GM18870 (cell line): Measurements from ENCODE around the gene CDRT15.
"Not testable (repeated sequence)": the region's sequence is repeated elsewhere in the genome, so short reads cannot be mapped to it uniquely, and the experiment has no call there.

Experiments
- ATAC-seq: cut with Tn5 transposase; IDR thresholded peaks from one replicate; pipeline ENCODE4 v1.9.1; 2021; ENCODE audit warnings: moderate library complexity; ENCODE audit not compliant: unreplicated experiment

CDRT15 gene

GRCh38 chr17:14209215-14209614 lies 27.4 kb downstream of the CDRT15 start:
- ATAC-seq, result no peak

DNA sequence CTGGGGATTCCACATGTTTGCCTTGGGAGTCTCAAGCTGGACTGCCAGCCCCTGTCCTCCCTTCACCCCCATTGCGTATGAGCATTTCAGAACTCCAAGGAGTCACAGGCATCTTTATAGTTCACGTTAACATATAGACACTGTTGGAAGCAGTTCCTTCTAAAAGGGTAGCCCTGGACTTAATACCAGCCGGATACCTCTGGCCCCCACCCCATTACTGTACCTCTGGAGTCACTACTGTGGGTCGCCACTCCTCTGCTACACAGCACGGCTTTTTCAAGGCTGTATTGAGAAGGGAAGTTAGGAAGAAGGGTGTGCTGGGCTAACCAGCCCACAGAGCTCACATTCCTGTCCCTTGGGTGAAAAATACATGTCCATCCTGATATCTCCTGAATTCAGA lies 28.9 kb downstream of the CDRT15 start:
- ATAC-seq, result no peak

DNA sequence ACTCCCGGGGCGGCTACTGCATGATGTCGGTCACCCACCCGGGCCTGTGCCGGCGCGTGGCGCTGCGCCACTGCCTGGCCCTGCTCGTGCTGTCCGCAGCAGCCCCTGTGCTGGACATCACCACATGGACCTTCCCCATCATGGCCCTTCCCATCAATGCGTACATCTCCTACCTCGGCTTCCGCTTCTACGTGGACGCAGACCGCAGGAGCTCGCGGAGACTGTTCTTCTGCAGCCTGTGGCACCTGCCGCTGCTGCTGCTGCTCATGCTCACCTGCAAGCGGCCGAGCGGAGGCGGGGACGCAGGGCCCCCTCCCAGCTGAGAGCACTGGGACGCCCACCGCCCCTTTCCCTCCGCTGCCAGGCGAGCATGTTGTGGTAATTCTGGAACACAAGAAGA lies 29.8 kb downstream of the CDRT15 start:
- no peak for ATAC-seq

DNA sequence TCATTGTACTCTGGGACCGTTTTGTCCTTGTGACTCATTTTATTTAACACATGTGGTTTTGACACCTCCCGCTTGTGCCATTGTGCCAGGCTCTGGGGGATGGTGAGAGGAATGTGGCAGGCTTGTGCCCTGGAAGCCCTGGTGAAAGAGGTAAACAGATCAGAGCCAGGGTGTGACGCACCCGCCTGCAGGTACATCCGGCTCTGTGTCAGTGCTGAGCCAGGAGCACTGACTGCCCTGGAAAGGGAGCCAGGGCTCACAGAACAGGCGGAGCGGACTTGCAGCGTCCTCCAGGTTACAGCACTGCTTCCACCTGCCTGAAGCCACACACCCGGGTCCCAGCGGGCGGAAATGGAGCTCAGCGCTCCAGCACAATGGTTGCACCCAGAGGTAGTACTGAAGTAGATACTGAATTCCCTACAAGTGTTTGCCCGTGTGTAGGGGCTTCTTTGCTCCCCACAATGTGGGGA lies 30.6 kb downstream of the CDRT15 start:
- ATAC-seq, result no peak

DNA sequence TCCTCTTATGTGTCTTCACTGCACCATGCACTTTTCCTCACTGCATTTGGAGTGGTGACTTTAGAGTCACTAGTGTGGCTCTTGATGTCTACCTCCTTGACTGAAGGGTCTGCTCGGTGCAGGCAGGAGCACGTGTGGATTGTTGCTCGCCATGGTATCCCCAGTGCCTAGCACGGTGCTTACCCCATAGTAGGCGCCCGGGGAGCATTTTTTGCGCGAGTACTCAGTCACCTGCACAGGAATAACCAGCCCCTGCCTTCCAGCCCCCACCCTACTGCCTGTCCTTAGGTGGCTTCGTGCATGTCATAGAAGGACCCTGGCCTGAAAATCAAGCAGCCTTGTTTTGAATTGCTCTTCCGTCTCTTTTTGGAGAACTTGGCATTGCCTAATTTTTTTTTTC lies 31.3 kb downstream of the CDRT15 start:
- ATAC-seq, result no peak

GRCh38 chr17:14204546-14204945 lies 32.1 kb downstream of the CDRT15 start:
- ATAC-seq, result no peak

DNA sequence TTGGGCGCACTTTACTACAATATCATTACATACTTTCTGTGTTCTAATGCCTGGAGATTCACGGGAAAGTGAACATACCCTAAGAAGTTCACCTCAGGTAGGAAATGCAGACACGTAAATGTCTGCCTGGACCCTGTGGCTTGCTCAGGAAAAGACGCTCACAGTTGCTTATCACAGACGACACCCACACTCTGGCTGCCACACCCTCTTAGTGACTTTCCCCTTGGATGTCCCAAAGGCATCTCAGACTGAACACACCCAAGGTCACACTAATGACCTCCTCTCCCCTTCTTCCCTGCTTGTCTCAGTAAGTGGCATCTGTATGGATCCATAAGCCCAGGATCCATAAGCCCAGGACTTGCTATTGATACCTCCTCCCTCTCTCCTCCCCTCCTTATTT lies 32.6 kb downstream of the CDRT15 start:
- ATAC-seq, result no peak

- no peak for ATAC-seq
Measured at GRCh38 chr17:14203388-14203787, 33.3 kb downstream of the CDRT15 start.

DNA sequence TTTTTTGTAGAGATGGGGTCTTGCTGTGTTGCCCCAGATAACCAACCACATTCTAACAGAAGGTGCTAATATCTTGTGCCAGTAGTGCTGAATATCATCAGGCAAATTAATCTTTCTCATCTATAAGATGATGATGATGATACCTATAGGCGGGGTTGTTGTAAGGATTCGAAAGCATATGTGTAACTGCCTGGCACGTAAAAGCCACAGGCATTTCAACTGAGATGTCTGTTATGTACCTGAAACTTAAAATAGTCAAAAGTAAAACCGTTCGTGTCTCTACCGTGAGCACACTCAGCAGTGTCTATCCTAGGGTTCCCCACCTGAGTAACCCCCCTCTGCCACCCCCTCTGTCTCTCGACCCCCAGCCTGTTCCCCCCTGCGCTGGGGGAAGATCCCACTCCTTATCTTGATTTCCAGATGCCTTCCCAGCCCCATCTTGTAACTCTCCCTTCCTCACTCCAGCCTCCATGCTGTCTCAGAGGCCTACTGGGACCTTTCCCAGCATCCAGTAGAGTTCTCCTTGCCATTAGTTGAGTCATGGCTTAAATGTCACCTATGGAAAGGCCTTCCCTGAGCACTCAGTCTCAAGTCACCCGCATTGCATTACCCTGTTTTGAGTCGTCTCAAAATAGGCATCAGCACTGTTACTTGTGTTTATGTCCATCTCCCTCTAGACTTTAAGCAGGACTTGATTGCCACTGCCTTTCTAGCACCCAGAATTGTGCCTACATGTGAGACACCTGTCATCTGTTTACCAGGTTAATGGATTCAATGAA lies 34.1 kb downstream of the CDRT15 start:
- no peak for ATAC-seq

- ATAC-seq, result no peak
Measured at GRCh38 chr17:14201988-14202380, 34.7 kb downstream of the CDRT15 start.

DNA sequence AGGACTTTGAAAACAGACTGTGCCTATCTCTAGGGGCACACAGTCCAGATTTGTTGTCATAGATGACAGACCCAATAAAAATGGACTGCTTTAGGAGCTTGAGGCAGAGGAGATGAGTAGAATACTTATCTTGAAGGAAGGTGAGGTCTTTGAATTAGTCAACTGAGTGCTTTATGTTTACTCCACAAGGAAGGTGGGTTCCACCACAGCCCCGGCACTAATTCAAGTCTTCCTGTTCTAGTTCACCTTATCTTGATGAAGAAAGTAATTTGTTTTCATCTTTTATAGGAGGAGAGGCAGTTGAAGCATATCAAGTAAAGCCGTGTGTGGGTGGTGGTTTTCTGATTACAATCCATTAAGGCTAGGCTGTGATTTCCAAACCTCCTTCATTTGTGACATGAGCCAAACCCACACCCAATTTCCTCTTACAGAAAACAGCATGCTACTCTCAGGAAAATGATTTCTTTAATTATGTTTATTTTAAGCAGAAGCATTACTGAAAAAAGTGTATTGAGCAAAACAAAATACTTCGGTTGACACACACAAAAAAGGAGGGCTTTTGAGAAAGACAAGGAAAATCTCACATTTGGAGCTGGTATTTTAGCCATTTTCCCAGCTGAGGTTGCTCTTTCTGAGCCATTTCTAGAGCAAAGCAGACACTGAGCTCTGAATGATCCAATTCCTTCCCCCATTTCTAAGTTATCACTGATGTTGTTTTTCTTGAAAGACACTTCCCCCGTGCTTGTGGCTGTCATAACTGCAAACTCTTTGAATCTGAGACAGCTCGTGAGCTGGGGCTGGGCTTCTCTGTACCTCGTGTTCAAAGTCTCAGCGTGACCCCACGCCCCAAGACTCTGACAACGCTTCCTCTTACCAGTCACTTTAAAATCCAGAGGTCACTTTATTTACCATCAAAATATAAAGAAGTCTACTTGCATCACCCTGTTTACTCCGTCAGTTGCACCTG lies 35.4 kb downstream of the CDRT15 start:
- no peak for ATAC-seq

DNA sequence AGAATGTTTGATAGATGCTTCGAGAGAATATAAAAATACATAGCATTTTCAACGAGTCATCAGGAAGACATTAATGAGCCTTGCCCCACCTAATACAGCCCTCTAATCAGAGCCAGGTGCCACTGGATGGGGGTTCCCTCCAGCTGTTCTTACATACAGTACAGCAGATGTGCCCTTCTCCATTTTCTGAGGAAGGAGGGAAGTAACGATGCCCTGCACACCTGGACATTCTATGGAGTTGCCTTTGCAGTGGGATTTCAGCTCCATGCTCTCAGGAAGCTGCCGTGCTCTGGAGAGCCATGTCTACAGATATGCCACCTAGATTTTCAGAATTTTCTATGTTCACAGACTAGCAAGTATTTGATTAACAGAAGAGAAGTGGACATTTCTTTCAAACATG lies 36.3 kb downstream of the CDRT15 start:
- ATAC-seq, result no peak

DNA sequence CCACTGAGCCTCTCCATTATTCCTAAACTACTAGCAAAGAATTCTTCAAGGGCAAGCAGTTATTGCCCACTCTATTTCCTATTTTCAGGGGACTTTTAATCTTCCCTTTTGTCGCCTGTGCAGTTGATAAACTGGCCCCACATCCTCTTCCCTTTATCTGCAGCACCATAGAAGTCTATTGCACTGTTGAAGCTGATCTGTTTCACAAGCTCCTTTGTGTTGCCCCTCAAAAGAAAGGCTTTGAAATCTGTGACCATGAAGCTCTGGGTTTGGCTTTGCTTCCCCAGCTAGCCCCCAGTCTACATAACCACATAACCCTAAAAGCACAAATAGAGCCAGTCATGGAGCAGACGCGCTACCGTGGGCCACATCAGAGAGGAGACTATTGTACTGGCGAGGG lies 37.1 kb downstream of the CDRT15 start:
- ATAC-seq, result no peak

DNA sequence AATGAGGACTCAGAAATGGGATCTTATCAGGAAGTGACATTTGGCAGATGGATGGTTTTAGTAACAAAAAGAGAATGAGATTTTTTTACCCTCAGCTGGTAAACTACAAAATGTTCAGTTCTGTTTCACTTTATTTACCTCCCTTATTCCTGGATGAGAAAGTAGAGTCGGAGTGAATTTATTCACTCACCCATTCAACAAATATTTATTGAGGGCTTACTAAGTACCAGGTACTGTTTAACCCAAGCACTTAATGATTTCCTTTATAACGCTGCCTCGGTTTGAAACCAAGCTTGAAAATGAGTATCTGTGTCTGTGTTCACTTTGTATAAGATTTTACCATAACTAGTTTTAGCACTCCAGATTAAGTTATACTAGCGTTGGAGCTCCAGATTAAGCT lies 38.1 kb downstream of the CDRT15 start:
- no peak for ATAC-seq

- no peak for ATAC-seq
Measured at GRCh38 chr17:14198013-14198412, 38.6 kb downstream of the CDRT15 start.

DNA sequence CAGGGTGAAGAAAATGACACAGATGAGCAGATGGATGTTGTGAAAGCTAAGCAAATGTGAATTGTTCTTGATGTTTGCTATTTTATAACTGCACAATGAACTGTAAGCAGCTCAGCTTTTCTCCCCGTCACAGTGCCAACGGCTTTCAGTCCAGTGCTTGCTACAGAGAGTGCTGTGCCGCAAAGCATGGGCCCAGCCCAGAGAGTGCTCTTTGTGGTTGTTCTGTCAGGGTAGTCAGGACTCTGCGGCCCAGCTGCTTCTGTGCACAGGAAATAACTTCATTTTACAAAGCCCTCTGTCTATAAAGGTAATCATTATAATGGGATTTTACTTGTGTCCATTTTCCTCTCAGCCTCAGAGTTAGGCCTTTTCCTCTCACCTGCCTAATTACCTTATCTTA lies 39.1 kb downstream of the CDRT15 start:
- no peak for ATAC-seq

DNA sequence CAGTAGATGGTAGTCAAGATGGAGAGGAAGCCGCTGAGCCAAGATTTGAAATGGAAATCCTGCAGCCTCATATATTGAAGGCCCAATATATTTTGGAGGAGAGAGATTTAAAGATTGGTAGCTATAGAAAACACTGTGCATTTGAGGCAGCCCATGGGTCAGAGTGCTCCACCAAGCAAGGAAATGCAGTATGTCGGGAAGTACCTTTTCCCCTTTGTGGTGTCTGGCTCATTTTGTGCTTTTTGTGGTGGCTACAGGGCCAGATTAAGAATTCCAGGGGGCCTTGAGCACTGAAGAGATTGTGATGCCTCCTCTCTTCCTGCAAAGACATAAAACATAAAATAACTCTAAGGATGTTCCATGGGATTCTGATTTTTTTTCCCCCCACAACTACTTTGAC lies 39.6 kb downstream of the CDRT15 start:
- ATAC-seq, result no peak

GRCh38 chr17:14196377-14196997 lies 40.2 kb downstream of the CDRT15 start:
- ATAC-seq, result no peak

GRCh38 chr17:14192636-14193344 lies 43.9 kb downstream of the CDRT15 start:
- ATAC-seq, result peak; percentile 45

GRCh38 chr17:14192039-14192438 lies 44.6 kb downstream of the CDRT15 start:
- ATAC-seq, result not testable (repeated sequence)

DNA sequence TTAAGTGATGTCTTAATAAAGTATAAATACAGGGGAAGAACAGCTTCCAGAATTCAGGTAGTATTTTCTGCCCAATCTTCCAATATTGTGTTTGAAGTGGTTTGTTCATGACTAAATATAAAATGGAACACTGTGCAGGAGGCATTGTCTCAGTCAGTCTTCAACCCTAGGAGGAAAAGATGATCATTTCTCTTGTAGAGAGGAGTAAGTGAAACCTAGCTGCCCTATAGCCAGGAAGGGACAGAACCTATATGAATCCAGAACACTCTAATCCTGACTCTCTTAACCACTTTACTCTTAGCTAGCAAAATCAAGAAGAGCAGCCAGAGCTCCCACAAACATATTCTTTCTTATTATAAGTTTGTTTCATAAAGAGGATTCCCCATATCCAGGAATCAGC lies 45.2 kb downstream of the CDRT15 start:
- not testable (repeated sequence) for ATAC-seq
